H1 (cell line): ENCODE results near the gene LANCL3. TPM values are rescaled to one million over a fixed set of nuclear protein-coding genes. Genes with fewer than 3 reads are reported as not detected.

Source experiments
- CTCF ChIP-seq, 3 experiments: IDR thresholded peaks; 1 replicate in 2 of 3; 2 replicates in 1 of 3; pipeline versions ENCODE4 v1.5.1 to v1.6.1; 2011; ENCODE audit warnings: low read length in 3 of 3, mild to moderate bottlenecking in 3 of 3, inconsistent platforms in 2 of 3, low read depth in 1 of 3, moderate library complexity in 1 of 3; ENCODE audit not compliant: insufficient read depth in 1 of 3; ENCODE audit errors: control extremely low read depth in 1 of 3
- MAFK ChIP-seq: IDR thresholded peaks from 2 replicates; pipeline ENCODE4 v1.6.1; 2012; ENCODE audit warnings: low read depth, mild to moderate bottlenecking, improper control_type of control experiment, low read length
- polyA plus RNA-seq, 7 experiments: library from polyadenylated mRNA; depleted of rRNA in 3 of 7; stranded (reverse) in 5 of 7; unstranded in 2 of 7; fragments of >200 nt in 5 of 7; fragments of 200-250 nt in 2 of 7; gene quantifications; 1 replicate in 5 of 7; 2 replicates in 1 of 7; 4 replicates in 1 of 7; pipeline versions ENCODE4 v1.2.1 to v1.2.3, GENCODE V29; 2011 to 2013; ENCODE audit warnings: missing spikeins in 2 of 7, mixed read lengths in 2 of 7
- total RNA-seq: library from RNA; stranded (reverse); fragmentation: NEBNext Ultra II Directional; extraction: Animal tissue kit (Norgen Biotek cat#: 25700); gene quantifications from 2 replicates; pipeline ENCODE4 v1.2.1, GENCODE V29; 2021

LANCL3 gene
- total and polyA plus RNA-seq, 2 of the 8 experiments (the other 6 are each of a cell fraction or from before 2014, with no cell fraction given): 0.11 to 0.37 TPM

DNA sequence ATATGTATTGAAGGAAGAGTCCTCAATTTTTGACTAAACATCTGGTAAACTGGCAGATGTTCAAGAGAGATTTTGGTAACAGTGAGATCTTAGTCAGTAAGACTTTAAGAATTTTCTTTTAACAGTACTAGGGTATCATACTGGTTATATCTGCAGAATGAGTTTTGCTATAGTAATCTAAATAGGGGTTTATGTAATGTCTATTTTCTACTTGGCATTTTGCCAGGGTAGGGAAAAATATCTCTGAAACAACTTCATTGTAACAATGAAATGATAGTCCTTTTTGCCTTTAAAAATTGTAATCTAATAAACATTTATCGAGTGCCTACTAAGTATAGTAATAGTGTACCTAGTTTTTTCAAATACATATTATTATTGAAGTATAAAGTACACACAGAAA lies 146.2 kb downstream of the LANCL3 start (continued):
- TF ChIP-seq CTCF (IDR thresholded peaks at IDR 0.05; ENCODE audit: control extremely low read depth in 1 of 3, insufficient read depth in 1 of 3, low read depth in 1 of 3, low read length in 3 of 3) (no peak), MAFK (no peak)
